ENCODE data around the gene VILL.

- TF ChIP-seq CTCF (conservative IDR thresholded peaks at IDR 0.05 in 1 of 2, IDR thresholded peaks at IDR 0.05 in 1 of 2; ENCODE audit: extremely low read depth in 1 of 2, insufficient read depth in 1 of 2, low read depth in 1 of 2, low read length in 2 of 2), result no peak
- TF ChIP-seq EZH2 (IDR thresholded peaks at IDR 0.05; ENCODE audit: borderline replicate concordance, low read length), result no peak
Observed at GRCh38 chr3:37986479-37987314, 3.9 kb upstream of the VILL start.
